NAMALWA (cell line): ENCODE results near the gene HS6ST3.

Experiments
- DNase-seq: peaks from one replicate; pipeline ENCODE4 v3.0.0-alpha.2; 2015; ENCODE audit warnings: low spot score

Gene HS6ST3

DNA sequence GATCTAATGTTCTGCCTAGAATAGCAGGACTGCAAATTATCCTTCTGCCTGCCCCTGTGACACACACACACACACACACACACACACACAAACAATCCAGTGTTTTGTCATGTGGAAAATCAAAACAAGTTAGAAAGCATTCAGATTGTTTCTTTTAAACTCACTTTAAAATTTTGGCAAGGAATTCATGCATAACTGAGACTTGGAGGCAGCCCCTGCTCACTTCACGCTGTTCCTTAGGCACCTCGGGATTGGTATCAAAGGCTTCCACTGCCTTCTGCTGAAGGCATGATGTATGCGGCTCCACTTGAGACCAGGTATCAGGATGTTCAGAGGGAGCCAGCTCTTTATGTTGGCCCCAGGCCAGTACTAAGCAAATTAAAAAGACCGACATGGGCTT is 745.6 kb downstream of the HS6ST3 start:
- DNase-seq: no peak

DNA sequence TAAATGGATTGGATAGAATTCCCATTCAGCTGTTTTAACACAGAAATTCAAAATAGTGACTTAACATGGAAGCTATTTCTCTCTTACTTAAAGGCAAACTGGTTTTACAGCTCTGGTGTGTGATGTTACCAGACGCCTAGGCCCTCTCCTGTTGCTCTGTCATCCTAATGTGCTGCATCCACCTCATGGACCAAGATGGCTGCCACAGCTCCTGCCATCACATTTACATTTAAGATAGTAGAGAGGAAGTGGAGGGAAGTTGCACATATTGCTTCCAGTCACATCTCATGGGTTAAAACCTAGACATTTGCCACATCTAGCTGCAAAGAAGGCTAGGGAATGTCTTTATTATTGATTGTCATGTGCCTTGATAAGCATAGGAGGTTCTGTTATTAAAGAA is 746.8 kb downstream of the HS6ST3 start:
- no peak for DNase-seq

DNA sequence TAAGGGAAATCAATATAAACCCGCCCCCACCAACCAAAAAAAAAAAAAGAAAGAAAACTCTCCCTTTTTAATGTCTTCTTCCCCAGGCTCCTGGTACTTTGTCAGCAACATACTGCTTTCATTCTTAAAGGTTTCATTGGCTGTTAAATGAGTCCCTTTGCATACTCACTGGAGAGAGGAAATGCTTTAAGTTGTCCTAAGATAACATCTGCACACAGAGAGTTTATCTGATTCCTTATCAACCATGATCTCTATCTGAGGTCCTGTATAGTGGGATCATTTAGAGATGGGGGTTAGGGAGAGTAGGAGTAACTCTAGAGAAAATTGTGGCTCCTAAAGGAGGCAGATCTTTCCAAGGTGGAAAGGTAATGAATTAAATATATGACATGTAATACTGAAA is 747.9 kb downstream of the HS6ST3 start:
- DNase-seq: no peak

DNA sequence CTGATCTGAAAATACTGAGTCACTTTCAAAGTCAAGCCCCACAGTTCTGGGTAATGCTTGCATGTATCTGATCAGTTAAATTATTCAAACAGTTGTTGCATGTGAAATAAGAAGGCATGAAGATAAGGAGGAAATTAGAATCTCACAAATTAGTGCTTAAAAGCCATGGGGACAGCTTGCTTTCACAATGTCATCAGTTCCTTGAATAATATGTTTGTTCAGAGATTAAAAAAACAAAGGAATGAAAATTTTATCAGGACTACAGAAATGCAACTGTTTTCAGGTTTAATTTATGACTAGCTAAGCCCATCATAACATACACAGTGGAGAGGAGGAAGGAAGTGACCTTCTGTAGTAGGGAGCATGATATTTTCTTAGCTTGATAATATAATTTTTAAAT is 754.3 kb downstream of the HS6ST3 start:
- DNase-seq: no peak

DNA sequence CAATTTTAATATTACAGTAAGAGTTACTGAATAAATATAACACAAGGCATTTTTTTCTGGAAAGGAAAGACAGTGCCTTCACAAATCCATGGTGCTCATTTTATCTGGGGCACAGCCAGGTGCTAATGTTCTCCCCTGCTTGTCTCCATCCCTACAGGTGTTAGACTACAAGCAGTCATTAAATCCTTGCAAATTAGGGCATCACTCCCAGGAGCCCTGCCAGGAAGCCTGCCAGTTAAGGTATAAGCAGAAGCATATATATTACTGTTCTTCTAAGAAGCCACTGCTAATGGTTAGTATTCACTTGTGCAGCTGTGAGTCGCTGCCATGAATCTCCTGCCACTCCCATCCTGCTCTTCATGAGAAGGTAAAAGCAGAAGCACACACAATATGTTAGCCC is 754.7 kb downstream of the HS6ST3 start:
- no peak for DNase-seq

DNA sequence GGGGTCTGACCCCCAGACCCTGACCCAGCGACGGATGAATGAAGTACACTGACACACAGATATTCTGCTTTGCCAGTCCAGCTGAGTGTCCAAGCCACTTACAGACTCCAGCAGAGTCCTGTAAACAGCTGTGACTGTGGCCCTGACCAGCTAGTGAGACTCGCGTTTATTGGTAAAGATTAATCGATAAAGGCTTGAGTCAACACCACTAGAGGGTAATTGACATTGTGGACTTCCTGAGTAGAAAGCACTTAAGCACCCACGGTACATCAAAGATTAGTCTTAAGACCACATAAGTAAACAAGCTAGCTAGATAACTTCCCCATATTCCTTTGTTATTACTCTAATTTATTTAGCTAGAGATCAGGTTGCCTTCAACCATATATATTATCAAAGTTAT is 758.4 kb downstream of the HS6ST3 start:
- DNase-seq: no peak

DNA sequence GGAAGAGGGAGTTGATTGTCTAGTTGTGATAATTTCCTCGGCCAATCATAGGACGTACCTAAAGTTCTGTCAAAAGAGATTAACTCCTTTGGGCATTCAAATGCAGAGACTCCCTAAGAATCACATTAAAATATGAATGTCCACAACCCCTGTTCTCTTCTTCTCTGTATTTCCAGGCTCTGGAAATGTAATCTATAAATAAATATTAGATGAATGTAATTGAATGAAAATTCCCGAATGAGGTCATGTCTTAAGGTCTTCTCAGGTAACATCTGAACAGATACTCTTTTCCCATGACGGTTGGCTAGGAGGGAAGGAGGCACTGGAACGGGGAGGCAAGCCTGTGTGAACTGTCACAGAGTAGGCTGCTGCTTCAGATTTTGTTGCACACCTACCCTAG is 759.2 kb downstream of the HS6ST3 start:
- DNase-seq: no peak

DNA sequence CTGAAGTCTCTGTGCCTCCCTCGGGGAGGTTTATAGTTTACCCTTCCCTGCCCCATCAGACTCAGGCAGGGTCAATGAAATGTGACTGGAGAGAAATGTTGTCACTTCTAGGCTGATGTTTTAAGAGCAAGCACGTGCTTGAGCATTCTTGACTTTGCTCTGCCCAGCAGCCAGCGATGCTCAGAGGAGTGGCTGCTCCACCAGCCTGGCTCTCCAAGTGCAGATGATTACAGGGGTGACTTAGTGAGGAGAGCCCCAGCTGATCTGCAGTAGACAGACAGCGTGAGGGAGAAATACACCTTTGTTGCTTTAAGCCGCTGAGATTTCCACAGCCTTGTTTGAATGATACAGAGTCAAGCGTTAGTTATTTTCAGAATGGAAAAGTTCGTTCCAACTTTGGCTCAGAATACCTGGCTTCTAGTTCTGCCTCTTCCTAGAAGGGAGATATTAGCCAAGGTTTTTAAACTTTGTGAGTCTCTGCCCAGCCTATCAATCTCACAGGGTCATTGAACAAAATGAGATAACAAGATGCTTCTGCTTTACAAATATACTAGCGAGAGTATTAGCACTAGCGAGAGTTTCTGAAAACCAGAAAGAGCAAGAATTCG is 760.7 kb downstream of the HS6ST3 start:
- no peak for DNase-seq

DNA sequence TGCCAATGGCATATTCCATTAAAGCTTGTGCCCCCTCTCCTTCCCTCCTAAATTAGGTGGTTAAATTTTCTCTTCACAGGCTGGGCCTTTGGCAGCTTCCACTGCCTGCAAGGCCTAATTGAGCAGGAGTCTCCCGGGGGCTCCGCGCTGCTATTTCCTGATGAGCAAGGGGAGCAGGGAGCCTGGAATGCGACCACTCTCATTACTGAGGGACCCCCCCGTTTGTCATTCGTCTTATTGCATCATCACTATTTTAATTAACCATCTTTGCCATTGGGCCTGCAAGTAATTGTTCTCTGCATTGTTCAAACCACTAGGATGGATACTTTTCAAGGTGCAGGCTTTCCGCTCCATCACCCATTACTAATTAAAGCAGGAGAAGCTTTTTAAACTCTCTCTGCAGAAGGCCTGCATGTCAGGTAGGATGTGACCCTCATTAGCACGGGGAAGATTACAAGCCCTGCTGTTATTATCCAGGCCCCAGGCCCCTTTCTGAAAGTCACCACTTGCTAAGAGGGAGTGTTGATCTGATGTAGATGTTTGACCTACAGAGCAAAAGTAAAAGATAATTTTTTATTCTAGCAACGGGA is 762.0 kb downstream of the HS6ST3 start:
- no peak for DNase-seq

DNA sequence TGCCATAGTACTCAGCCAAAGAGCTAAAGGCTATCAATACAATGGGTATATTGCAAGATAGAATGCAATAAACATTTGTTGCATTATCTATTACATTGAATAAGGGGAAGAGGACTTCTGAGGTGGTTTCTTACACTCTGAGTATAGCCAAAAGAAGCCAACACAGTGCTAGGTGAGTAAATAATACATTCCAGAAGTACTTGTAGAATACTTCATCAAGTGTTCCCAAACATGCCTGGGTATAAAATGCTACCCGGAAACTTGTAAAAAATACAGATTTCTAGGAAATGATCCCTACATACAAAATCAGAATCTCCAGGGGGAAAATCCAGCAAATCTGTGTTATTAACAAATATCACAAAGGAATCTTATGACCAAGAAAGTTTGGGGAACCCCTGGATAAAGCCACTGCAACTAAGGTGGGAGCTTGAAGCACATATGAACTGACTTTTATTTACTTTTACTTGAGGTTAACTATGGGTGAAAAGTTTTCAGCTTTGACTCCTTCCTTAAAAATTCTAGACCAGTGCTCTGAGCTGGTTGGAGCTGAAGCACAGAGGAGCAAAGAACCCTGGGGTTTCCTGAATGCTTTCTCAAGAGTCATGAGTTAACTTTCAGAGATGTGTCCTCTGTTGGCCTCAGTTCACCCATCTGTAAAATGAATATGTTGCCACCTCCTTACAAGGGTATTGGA is 768.4 kb downstream of the HS6ST3 start:
- no peak for DNase-seq

DNA sequence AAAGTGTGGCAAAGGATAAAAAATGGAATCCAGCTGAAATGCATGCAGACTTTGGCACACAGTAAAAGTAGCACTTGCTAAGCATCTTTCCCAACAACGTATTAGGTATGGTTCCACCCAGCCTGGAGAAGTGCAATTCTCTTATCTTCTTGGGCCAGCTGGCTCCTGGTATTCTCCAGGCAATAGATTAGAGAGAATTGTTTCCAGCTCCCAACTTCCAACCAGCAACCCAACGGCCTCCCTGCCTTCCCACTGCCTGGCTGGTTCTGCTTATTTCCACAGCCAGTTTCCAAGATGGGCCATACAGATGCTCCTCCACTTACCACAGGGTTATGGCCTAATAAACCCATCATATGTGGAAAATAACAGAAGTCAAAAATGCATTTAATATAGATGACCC is 771.0 kb downstream of the HS6ST3 start:
- DNase-seq: no peak

DNA sequence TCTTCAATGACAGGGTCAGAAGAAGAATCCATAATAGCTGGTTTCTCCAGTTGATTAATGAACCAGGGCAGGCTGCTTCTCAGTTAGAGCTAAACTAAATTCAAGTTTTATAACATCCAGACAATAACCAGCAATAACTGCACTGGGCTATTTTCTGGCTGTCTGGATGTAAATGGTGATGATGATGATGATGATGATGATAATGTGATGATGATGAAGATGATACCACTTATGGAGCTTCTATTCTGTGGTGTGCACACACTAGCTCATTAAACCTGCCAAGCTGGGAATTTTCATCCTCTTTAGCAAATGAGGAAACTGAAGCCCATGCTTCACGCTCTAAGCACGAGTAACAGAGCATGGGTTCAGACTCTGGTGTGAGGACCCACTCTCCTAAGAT is 772.2 kb downstream of the HS6ST3 start:
- no peak for DNase-seq

DNA sequence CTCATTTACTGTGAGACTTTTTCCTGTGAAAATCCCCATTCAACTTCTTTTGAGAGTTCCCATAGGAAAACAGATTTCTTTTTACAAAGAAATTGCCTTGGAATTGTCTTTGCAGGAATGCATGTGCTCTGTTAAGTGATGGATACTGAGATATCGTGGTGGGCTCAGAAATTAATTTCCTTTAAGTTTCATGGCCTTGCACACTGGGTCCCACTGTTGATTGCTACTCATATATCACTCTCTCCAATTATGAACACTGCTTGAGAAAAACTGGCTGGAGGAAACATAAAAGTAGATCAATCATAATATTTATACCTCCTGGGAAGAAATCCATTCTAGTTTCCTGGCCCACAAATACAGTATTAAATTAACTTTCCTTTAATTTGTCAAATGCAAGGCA is 773.1 kb downstream of the HS6ST3 start:
- DNase-seq: no peak

DNA sequence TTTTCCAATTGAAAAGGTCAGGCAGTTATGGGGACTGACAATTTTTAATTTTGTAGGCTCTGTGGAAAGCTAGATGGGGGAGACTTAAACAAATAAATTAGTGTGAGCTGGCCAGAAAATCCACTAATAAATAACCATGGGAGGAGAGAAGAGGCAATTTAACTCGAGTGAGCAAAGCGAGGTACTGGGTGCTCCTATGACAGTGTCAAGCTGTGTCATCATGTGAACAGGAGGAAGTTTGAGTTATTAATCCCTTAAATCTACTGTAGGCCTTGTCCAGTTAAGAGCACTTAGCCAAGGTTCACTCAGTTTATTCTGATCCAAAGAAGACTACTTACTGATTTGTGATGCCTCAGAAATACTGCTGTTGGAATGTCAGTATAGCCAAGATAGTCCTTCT is 781.6 kb downstream of the HS6ST3 start:
- DNase-seq: no peak

DNA sequence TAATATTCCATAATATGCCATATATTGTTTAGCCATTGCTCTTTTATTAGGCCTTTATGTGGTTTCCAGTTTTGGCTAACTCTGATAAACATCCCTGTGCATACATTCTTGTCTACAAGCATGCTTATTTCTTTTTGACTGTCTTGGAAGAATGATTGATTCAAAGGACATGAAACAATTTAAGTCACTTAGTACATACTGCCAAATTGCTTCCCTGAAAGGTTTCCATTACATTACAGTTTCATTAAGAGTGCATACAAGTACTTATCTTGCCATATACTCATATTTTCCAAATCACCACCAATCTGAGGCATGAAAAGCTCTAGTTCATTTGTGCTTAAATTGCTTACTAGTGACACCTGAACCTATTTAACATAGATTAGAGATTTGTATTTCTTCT is 790.5 kb downstream of the HS6ST3 start:
- DNase-seq: no peak
